ENCODE results near the gene STX8. TPM values are rescaled to one million over a fixed set of nuclear protein-coding genes. Genes with fewer than 3 reads are reported as not detected.
"Not testable (repeated sequence)": the region's sequence is repeated elsewhere in the genome, so short reads cannot be mapped to it uniquely, and the experiment has no call there.

The STX8 gene
- total RNA-seq, 1 donor from 2014 or later, result 50.6 TPM

DNA sequence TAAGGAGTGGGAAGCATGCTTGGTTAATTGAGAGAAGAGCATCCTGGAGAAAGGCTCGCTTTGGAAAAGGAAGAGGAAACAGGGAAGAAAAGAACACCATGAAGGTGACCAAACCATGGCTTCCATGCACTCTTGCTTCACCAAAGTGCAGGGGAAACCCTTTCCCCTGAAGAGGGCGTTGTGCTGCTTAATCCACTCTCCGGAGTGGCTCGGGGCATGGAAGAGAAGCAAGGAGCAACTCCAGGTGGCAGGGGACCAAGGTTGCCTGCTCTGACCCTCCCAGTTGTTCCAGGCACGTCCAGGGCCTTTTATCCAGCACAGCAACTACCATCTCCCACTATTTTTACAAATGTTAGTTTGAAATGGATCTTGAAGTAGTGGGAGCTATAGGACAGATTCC is 108.1 kb downstream of the STX8 start:
- no peaks in the 10 kb centered on the region for H3K9me3 Mint-ChIP-seq (ENCODE audit: low read depth)
- no peaks in the 10 kb centered on the region for H3K36me3 Mint-ChIP-seq (ENCODE audit: low read depth)
- no peaks in the 10 kb centered on the region for H3K27me3 Mint-ChIP-seq (ENCODE audit: low read depth)
- DNase-seq (ENCODE audit: low spot score), result no peak
- H3K4me1 Mint-ChIP-seq (ENCODE audit: low read depth), result peaks cover 21% of the 10 kb centered on the region
- no peak overlapping the region for H3K27ac Mint-ChIP-seq (ENCODE audit: unreplicated experiment)
- no peak overlapping the region for H3K4me3 Mint-ChIP-seq (ENCODE audit: unreplicated experiment)
- TF ChIP-seq, protein P1, sequence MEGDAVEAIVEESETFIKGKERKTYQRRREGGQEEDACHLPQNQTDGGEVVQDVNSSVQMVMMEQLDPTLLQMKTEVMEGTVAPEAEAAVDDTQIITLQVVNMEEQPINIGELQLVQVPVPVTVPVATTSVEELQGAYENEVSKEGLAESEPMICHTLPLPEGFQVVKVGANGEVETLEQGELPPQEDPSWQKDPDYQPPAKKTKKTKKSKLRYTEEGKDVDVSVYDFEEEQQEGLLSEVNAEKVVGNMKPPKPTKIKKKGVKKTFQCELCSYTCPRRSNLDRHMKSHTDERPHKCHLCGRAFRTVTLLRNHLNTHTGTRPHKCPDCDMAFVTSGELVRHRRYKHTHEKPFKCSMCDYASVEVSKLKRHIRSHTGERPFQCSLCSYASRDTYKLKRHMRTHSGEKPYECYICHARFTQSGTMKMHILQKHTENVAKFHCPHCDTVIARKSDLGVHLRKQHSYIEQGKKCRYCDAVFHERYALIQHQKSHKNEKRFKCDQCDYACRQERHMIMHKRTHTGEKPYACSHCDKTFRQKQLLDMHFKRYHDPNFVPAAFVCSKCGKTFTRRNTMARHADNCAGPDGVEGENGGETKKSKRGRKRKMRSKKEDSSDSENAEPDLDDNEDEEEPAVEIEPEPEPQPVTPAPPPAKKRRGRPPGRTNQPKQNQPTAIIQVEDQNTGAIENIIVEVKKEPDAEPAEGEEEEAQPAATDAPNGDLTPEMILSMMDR (IDR thresholded peaks at IDR 0.05), result no peak

DNA sequence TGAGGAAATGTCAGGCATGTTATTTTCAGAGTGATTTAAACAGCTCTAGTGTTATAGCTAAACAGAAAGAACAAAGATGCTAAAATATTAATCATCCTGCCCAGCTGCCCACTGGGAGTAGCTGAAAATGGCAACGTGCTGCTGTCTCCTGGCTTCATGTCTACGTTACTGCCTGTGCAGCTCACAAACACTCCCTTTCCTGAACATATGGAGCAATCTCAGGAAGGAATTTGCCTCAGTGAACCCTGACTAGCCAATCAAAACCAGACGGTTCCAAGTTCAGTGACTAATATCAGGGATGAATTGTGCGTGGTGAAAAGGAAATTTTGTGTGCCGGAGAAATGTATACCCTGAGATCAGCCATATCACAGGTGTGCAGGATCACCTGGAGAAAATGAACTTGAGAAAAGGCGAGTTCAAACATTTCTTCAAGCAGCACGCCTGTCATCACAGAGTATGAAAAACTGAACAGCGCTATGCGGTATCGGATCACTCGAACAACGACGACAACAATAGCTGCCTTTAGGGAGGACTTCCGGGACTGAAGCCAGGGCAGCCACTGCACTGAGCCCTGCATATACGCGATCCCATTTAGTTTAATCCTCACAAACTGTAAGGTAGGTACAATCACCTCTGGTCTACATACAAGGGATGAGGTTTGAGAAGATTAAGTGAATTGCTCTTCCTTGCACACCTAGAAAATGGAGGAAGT is 110.3 kb downstream of the STX8 start:
- no peak overlapping the region for H3K4me3 Mint-ChIP-seq (ENCODE audit: unreplicated experiment)
- no peaks in the 10 kb centered on the region for H3K9me3 Mint-ChIP-seq (ENCODE audit: low read depth)
- no peaks in the 10 kb centered on the region for H3K36me3 Mint-ChIP-seq (ENCODE audit: low read depth)
- H3K4me1 Mint-ChIP-seq (ENCODE audit: low read depth), result peaks cover 17% of the 10 kb centered on the region
- DNase-seq (ENCODE audit: low spot score), result no peak
- TF ChIP-seq, protein P1 (IDR thresholded peaks at IDR 0.05), result peak; percentile 48
- H3K27ac Mint-ChIP-seq (ENCODE audit: unreplicated experiment), result peak overlapping the region; percentile 52
- H3K27me3 Mint-ChIP-seq (ENCODE audit: low read depth), result no peaks in the 10 kb centered on the region

DNA sequence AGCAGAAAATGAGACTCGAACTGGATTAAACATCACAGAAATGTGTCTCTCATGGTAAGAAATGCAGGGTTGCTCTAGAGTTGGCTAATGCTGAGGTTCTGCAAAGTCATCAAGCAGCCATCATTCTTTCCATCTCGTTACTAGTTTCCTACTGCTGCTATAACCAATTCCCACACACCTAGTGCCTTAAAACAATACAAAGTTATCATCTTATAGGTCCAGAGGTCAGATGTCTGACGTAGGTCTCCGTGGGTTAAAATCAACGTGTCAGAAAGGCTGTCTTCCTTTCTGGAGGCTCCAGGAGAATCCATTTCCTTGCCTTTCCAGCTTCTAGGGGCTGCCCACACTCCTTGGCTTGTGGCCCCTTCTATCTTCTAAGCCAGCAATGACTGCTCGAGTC is 118.6 kb downstream of the STX8 start:
- no peak for DNase-seq (ENCODE audit: low spot score)
- Mint-ChIP-seq H3K27me3 (ENCODE audit: low read depth) (no peaks in the 10 kb centered on the region), H3K36me3 (ENCODE audit: low read depth) (peaks cover 2% of the 10 kb centered on the region), H3K4me3 (ENCODE audit: unreplicated experiment) (no peak overlapping the region), H3K27ac (ENCODE audit: unreplicated experiment) (no peak overlapping the region), H3K9me3 (ENCODE audit: low read depth) (peaks cover 7% of the 10 kb centered on the region), H3K4me1 (ENCODE audit: low read depth) (peaks cover 17% of the 10 kb centered on the region)
- TF ChIP-seq, protein P1 (IDR thresholded peaks at IDR 0.05), result no peak

DNA sequence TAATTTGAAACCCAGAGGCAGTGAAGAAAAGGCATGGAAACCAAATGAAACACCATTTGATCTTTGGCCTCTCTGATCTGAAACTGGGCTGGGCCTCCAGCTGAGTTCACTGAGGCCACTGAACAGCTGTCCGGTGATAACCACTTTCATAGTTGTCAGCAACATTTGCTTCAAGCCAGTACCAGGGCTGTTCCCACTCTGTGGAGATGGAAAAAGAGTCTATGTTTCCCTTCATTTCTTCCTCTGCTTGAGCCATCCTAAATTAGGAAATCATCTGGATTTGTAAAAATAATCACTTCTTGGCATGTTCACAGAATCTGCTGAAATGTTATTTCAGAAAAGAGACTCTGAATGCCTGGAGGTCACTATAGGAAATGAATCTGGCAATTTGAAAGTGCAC is 119.3 kb downstream of the STX8 start:
- no peak for DNase-seq (ENCODE audit: low spot score)
- peaks cover 7% of the 10 kb centered on the region for H3K9me3 Mint-ChIP-seq (ENCODE audit: low read depth)
- TF ChIP-seq, protein P1 (IDR thresholded peaks at IDR 0.05), result no peak
- H3K4me1 Mint-ChIP-seq (ENCODE audit: low read depth), result peaks cover 21% of the 10 kb centered on the region
- H3K36me3 Mint-ChIP-seq (ENCODE audit: low read depth), result peaks cover 2% of the 10 kb centered on the region
- H3K27me3 Mint-ChIP-seq (ENCODE audit: low read depth), result no peaks in the 10 kb centered on the region
- H3K4me3 Mint-ChIP-seq (ENCODE audit: unreplicated experiment), result no peak overlapping the region
- H3K27ac Mint-ChIP-seq (ENCODE audit: unreplicated experiment), result no peak overlapping the region

DNA sequence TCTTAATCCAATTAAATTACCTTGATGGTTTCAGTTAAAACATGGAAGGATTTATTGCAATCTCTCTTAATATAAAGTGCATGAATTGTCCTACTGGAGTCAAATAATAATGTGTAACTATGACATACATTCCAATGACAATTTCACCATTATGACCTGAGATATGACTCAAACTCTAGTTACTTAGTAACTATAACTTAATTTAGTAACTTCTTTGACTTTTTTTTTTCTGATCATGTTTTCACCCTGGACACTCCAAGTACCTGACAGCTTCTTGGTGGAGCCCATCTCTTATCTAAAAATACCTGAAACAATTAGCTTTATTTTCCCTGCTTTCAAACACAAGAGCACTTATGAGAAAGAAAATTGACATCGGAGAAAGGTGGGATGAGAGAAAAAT is 123.7 kb downstream of the STX8 start:
- Mint-ChIP-seq H3K27ac (ENCODE audit: unreplicated experiment) (peak overlapping the region; percentile 15), H3K4me1 (ENCODE audit: low read depth) (peaks cover 22% of the 10 kb centered on the region), H3K27me3 (ENCODE audit: low read depth) (no peaks in the 10 kb centered on the region), H3K9me3 (ENCODE audit: low read depth) (no peaks in the 10 kb centered on the region), H3K4me3 (ENCODE audit: unreplicated experiment) (no peak overlapping the region), H3K36me3 (ENCODE audit: low read depth) (no peaks in the 10 kb centered on the region)
- DNase-seq (ENCODE audit: low spot score), result no peak
- TF ChIP-seq, protein P1 (IDR thresholded peaks at IDR 0.05), result no peak

DNA sequence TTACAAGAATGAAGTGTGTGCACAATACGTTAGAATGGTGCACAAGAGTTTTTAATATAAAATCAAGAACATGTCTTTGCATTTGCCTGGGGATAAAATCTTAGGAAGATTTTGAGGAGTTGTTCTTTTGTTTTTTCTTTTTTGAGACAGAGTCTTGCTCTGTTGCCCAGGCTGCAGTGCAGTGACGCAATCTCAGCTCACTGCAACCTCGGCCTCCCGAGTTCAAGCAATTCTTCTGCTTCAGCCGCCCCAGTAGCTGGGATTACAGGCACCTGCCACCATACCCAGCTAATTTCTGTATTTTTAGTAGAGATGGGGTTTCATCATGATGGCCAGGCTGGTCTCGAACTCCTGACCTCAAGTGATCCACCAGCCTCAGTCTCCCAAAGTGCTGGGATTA is 128.3 kb downstream of the STX8 start:
- not testable (repeated sequence) for H3K27ac Mint-ChIP-seq (ENCODE audit: unreplicated experiment); H3K27me3 Mint-ChIP-seq (ENCODE audit: low read depth); H3K36me3 Mint-ChIP-seq (ENCODE audit: low read depth); DNase-seq (ENCODE audit: low spot score); H3K4me3 Mint-ChIP-seq (ENCODE audit: unreplicated experiment); H3K9me3 Mint-ChIP-seq (ENCODE audit: low read depth)
- H3K4me1 Mint-ChIP-seq (ENCODE audit: low read depth), result peaks cover 15% of the 10 kb centered on the region
